HL-60 (cell line): ENCODE data around the gene SLC38A4.

Experiments used
- DNase-seq, 2 experiments: peaks; one replicate each; pipeline ENCODE4 v3.0.0-alpha.2; 2010 to 2020; ENCODE audit warnings: low read depth in 1 of 2, low spot score in 1 of 2
- H3K27ac ChIP-seq: fragments of 250-450 bp; sonication (Bioruptor Pico); replicated peaks from 2 replicates; pipeline ENCODE4 v1.5.1; 2020; ENCODE audit warnings: mild to moderate bottlenecking, moderate library complexity
- H3K27me3 ChIP-seq: fragments of 250-450 bp; sonication (Bioruptor Pico); 2 replicates; pipeline ENCODE4 v1.5.1; 2021; ENCODE audit warnings: mild to moderate bottlenecking, moderate library complexity; ENCODE audit not compliant: insufficient read depth, poor library complexity, severe bottlenecking
- H3K4me3 ChIP-seq: replicated peaks from 2 replicates; pipeline ENCODE4 v1.5.1; 2011; ENCODE audit warnings: mild to moderate bottlenecking, control low read depth, low read length; ENCODE audit not compliant: insufficient read depth
- CTCF ChIP-seq: IDR thresholded peaks from one replicate; pipeline ENCODE4 v1.5.1; 2011; ENCODE audit warnings: low read length, control low read depth, inconsistent platforms; ENCODE audit not compliant: insufficient read depth
- GABPA ChIP-seq: IDR thresholded peaks from 2 replicates; pipeline ENCODE4 v1.6.1; 2012; ENCODE audit warnings: low read depth
- POLR2AphosphoS5 ChIP-seq: IDR thresholded peaks from 2 replicates; pipeline ENCODE4 v1.6.1; 2012; ENCODE audit warnings: low read depth
- SPI1 ChIP-seq: IDR thresholded peaks from 2 replicates; pipeline ENCODE4 v1.6.1; 2012; ENCODE audit warnings: low read depth, mild to moderate bottlenecking, borderline replicate concordance
- TF ChIP-seq, protein P1 (sequence below): IDR thresholded peaks from 2 replicates; pipeline ENCODE4 v1.6.1; 2012; ENCODE audit warnings: low read depth; ENCODE audit not compliant: insufficient replicate concordance

The SLC38A4 gene

GRCh38 chr12:46815809-46816208, 10.0 kb downstream of the SLC38A4 start:
- Histone ChIP-seq H3K27me3 (peaks cover 6% of the 10 kb centered on the region), H3K27ac (no peak overlapping the region), H3K4me3 (no peak overlapping the region)
- TF ChIP-seq, protein P1, sequence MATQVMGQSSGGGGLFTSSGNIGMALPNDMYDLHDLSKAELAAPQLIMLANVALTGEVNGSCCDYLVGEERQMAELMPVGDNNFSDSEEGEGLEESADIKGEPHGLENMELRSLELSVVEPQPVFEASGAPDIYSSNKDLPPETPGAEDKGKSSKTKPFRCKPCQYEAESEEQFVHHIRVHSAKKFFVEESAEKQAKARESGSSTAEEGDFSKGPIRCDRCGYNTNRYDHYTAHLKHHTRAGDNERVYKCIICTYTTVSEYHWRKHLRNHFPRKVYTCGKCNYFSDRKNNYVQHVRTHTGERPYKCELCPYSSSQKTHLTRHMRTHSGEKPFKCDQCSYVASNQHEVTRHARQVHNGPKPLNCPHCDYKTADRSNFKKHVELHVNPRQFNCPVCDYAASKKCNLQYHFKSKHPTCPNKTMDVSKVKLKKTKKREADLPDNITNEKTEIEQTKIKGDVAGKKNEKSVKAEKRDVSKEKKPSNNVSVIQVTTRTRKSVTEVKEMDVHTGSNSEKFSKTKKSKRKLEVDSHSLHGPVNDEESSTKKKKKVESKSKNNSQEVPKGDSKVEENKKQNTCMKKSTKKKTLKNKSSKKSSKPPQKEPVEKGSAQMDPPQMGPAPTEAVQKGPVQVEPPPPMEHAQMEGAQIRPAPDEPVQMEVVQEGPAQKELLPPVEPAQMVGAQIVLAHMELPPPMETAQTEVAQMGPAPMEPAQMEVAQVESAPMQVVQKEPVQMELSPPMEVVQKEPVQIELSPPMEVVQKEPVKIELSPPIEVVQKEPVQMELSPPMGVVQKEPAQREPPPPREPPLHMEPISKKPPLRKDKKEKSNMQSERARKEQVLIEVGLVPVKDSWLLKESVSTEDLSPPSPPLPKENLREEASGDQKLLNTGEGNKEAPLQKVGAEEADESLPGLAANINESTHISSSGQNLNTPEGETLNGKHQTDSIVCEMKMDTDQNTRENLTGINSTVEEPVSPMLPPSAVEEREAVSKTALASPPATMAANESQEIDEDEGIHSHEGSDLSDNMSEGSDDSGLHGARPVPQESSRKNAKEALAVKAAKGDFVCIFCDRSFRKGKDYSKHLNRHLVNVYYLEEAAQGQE = no peak
- TF ChIP-seq SPI1 = no peak
- no peak for TF ChIP-seq CTCF
- no peak for TF ChIP-seq POLR2AphosphoS5
- no peak for TF ChIP-seq GABPA
- DNase-seq = no peak

DNA sequence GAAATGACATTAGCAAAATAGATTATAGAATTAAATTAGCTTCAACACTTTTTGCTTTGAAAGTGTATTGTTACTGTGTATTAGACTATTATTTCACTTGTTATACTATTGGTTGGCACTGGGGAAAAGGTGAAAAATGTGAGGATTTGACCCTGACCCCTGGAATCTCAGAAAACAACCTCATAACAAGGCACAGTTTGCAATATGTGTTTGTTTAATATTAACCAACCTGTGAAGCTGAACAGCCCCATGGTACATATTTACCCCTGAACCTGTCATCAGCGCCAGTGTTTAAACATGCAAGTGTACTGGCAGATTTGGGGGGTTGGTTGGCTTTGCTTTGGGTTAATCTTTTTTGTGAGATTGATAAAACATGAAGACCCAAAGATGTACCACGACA, 11.7 kb downstream of the SLC38A4 start:
- H3K27ac ChIP-seq = no peak overlapping the region
- DNase-seq = no peak
- TF ChIP-seq GABPA = no peak
- TF ChIP-seq, protein P1 = no peak
- no peak for TF ChIP-seq CTCF
- no peak for TF ChIP-seq POLR2AphosphoS5
- no peak for TF ChIP-seq SPI1
- H3K27me3 ChIP-seq = peaks cover 6% of the 10 kb centered on the region
- no peak overlapping the region for H3K4me3 ChIP-seq

- no peak for TF ChIP-seq GABPA
- TF ChIP-seq POLR2AphosphoS5 = no peak
- TF ChIP-seq, protein P1 = no peak
- TF ChIP-seq CTCF = no peak
- no peak for TF ChIP-seq SPI1
- no peak for DNase-seq
Observed at GRCh38 chr12:46811185-46811584, 14.6 kb downstream of the SLC38A4 start.

More at GRCh38 chr12:46811185-46811584, 14.6 kb downstream of the SLC38A4 start:
- Histone ChIP-seq H3K27ac (no peak overlapping the region), H3K27me3 (peaks cover 10% of the 10 kb centered on the region), H3K4me3 (no peak overlapping the region)
